HG03571 (cell line): ENCODE data around the gene RAD17.
A peak's percentile ranks its signal among the peaks of the same experiment; 100 is the strongest.
"Not testable (repeated sequence)": the region's sequence is repeated elsewhere in the genome, so short reads cannot be mapped to it uniquely, and the experiment has no call there.

Experiments
- ATAC-seq: cut with Tn5 transposase; IDR thresholded peaks from one replicate; pipeline ENCODE4 v1.9.1; 2021; ENCODE audit not compliant: unreplicated experiment

RAD17 gene, protein sequence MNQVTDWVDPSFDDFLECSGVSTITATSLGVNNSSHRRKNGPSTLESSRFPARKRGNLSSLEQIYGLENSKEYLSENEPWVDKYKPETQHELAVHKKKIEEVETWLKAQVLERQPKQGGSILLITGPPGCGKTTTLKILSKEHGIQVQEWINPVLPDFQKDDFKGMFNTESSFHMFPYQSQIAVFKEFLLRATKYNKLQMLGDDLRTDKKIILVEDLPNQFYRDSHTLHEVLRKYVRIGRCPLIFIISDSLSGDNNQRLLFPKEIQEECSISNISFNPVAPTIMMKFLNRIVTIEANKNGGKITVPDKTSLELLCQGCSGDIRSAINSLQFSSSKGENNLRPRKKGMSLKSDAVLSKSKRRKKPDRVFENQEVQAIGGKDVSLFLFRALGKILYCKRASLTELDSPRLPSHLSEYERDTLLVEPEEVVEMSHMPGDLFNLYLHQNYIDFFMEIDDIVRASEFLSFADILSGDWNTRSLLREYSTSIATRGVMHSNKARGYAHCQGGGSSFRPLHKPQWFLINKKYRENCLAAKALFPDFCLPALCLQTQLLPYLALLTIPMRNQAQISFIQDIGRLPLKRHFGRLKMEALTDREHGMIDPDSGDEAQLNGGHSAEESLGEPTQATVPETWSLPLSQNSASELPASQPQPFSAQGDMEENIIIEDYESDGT

DNA sequence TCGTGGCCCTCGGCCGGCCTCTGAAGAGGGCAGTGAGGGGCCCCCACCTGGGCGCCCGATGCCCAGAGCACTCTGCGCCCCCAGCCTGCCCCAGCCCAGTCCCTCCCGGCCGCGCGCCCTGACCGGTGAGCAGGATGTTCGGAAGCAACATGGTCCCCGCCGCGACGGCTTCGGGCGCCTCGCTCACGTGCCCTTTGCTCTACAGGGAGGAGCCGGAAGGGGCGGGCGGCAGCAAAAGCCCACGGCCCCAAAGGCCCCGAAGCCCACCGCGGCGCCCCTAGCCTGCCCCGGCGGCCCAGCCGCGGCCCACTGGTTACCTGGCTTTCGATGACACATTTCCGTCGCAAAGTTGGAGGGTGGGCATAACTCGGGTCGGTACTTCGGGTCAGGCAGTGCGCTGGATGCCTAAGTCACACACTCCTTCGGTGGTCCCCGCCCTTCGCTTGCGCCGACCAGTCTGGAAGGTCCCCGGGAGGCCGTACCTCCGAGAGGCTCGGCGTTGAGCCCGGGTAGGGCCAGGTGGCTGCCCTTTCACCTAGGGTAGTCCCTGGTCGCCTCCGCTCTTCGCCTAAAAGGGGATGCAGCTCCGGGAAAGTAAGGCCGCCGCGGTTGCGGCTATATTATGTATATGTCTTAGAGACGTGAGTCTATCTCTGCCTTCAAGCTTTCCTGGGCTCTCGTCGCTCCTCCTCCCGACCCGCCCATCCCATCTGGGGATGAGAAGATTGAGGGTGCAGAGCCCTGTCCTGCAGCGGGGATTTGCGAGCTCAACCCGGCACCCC lies at the start of gene RAD17, which contains the start of the genes AK6 and TAF9:
Gene RAD17, plus strand, starts transcription at position 479 of the 782 bp plus-strand sequence. CDS start 2,391 bp downstream, outside the sequence.
Gene AK6, minus strand, starts transcription at position 181 of the 782 bp plus-strand sequence. Its CDS starts 30 bp downstream, at position 151.
Gene TAF9, minus strand, starts transcription at position 181 of the 782 bp plus-strand sequence. CDS start 3,783 bp downstream, outside the sequence.
- ATAC-seq, result peak; percentile 86

DNA sequence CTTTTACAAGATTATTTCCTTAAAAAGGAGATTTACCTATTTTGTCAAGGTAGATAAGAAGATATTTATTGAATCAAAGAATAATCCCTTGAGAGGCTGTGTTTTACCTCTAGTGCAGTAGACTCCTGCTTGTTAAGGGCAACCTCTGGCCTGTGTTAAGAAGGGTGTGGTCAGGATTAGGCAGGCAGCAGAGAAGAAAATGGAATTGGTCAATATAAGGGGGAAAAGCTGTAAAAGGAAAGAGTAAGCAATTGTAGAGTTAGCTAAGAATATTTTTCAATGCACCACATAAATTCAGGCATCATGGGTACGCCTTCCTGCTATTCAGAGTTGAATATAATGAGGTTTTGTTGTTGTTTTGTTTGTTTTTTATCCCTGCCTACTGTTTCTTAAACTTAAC lies 43.3 kb upstream of the RAD17 start:
- ATAC-seq, result no peak

DNA sequence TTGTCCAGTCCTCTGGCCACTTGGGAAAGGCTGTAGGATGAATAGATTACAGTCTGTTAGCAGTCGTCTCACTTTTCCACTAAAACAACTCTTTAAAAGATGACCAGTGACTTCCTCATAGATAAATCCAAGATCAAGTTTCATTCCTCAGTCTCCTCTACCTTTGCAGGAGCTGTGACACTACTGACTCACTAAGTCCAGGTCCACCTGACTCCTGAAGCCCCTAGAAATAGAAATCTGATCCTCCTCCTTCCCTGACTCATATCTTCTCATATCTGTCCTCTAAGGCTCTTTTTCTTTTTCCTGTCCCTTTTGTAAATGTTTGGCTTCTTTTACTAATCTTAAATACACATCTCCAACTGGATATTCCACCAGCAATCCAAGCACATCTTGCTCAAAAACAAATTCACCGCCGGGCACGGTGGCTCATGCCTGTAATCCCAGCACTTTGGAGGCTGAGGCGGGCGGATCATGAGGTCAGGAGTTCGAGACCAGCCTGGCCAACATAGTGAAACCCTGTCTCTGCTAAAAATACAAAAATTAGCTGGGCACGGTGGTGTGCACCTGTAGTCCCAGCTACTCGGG lies 39.6 kb upstream of the RAD17 start:
- no peak for ATAC-seq

DNA sequence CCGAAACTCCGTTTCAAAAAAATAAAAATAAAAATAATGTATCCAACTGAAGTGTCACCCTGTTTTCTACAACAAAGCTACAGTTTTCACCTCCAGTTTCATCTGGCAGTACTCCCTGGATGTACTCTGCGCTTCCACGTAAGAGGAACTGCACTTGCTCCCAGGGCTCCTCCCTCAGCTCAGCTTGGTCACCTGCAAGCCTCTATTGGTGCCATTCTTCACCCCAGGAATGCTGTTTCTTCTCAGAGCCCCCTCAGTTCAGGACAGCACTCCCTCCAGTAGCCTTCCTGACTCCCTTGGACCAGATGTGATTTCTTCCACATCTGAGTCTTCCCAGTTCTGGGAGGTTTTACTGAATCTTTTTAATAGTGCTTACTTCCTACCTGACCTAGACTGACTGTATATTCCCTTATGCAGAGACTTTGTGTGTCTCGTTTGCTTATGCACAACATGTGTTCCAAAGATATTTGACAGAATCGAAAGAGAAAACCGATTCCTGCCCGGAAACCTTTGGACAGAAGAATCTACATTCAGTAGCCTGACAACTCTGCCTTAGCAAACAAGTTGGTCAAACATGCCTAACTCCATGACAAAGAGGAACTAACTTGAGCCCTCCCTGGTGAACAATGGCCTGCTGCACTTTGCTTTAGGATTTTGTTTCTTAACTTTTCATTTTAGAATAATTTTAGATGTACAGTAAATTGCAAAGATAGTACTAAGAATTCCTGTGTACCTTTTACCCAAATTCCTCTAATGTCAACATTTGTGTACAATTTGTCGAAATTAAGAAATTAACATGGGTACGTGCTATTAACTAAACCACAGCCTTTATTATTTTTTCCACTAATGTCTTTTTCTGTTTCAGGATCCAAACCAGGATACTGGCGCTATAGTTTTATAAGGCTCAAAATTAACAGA lies 37.8 kb upstream of the RAD17 start:
- no peak for ATAC-seq

DNA sequence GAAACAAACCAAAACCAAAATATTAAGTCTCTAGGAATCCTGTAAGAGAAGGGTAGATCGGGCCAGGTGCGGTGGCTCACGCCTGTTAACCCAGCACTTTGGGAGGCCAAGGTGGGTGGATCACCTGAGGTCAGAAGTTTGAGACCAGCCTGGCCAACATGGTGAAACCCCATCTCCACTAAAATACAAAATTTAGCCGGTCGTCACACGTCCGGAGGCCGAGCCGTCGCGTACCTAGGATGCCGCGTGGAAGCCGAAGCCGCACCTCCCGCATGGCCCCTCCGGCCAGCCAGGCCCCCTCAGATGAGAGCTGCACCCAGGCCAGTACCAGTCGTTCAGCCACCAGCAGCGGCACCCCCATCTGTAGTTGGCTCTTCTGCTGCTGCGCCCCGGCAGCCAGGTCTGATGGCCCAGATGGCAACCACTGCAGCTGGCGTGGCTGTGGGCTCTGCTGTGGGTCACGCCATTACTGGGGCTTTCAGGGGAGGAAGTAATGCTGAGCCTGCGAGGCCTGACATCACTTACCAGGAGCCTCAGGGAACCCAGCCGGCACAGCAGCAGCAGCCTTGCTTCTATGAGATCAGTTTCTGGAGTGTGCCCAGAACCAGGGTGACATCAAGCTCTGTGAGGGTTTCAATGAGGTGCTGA lies 35.8 kb upstream of the RAD17 start:
- not testable (repeated sequence) for ATAC-seq

DNA sequence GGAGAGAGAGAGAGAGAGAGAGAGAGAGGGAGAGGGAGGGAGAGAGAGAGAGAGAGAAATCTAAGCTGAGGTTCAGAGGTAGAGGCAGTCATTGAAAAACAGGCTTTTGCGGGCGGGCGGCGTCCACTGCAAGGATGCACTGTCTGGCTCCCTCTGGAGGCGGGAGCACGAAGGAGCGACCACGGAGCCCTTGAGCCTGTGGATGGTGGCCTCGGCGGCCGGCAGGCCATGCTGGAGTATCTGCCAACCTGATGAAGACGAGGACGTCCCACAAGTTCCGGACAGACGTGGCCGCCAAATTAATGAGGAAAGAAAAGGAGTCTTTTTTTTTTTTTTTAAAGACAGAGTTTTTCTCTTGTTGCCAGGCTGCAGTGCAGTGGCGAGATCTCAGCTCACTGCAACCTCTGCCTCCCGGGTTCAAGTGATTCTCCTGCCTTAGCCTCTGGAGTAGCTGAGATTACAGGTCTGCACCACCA lies 34.8 kb upstream of the RAD17 start:
- peak; percentile 41 for ATAC-seq

DNA sequence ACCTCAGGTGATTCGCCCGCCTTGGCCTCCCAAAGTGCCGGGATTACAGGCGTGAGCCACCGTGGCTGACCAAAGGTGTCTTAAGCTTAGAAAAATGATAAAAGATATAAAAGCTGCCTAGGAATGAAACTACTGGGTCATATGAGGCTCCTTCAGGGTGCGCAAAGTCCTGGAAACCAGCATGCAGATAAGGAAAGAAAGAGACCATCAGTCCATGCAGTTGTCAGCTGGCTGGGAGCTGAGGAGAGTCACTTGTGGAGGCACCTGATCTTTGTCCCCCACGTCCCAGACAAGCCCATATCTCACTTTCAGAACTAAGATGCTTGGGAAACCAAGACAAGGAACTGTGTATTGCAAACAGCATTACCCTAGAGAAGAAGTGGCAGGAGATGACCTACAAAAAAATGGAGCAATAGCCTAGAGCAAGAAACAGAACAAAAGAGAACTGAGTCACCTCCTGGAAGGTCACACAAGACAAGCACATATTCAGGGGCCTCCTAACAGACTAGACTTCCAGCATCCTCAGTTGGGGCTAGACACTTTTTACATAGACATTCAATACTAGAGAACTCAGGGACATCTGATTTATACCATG lies 34.2 kb upstream of the RAD17 start:
- ATAC-seq, result no peak

DNA sequence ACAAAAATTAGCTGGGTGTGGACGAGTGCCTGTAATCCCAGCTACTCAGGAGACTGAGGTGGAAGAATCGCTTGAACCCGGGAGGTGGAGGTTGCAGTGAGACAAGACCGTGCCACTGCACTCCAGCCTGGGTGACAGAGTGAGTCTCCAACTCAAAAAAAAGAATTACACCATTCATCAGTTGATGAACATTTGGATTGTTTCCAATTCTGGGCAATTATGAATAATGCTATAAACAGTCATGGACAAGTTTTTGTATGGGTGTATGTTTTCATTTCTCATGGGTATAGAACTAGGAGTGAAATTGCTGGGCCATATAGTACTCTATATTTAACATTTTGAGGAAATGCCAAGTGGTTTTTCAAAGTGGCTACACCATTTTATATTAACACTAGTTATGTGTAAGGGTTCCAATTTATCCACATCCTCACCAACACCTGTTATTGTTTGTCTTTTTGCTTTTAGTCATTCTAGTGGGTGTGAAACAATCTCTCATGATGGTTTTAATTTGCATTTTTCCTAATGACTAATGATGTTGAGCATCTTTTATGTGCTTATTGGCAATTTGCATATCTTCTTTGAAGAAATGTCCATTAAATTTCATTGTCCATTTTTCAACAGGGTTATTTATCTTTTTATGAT lies 28.0 kb upstream of the RAD17 start:
- ATAC-seq, result no peak

DNA sequence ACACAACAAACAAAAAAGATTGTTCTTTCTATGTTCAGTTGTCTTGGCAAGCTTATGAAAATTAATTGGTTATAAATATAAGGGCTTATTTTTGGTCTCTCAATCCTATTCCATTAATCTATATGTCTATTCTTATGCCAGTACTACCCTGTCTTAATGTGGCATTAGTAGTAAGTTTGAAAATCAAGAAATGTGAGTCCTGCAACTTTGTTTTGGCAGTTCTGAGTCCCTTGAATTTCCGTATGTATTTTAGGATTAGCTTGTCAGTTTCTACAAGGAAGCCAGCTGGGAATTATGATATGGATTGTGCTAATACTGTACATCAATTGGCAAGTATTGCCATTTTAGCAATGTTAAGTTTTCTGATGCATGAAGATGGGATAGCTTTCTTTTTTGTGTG lies 26.5 kb upstream of the RAD17 start:
- no peak for ATAC-seq

DNA sequence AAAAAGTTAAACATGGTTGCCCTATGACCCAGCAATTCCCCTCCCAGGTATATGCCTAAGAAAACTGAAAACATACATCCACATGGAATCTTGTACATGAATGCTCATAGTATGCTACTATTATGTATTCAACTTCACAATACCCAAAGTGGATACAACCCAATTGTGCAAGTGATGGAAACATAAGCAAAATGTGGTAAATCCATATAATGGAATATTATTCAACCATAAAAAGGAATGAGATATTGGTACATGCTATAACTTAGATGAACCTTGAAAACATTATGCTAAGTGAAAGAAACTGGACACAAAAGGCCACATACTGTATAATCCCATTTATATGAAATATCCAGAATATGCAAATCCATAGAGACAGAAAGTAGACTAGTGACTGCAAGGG lies 19.0 kb upstream of the RAD17 start:
- no peak for ATAC-seq

DNA sequence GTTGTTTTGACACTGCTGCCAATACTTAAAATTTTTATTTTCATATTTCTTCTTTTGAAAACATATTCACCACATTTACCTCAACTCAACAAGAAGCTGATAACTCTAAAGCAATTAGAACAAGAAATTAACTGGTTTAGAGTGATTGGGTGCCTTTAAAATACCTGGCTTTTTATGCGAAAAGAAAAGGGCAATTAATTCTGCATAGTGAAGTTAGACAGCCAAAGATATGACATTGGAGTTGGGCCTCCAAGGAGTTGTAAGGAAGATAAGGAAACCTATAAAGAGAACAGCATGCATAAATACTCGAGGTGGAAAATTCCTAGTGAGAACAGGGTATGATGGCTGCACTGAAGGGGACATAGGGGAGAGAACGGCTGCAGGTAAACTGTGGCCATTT lies 9.9 kb upstream of the RAD17 start:
- no peak for ATAC-seq

DNA sequence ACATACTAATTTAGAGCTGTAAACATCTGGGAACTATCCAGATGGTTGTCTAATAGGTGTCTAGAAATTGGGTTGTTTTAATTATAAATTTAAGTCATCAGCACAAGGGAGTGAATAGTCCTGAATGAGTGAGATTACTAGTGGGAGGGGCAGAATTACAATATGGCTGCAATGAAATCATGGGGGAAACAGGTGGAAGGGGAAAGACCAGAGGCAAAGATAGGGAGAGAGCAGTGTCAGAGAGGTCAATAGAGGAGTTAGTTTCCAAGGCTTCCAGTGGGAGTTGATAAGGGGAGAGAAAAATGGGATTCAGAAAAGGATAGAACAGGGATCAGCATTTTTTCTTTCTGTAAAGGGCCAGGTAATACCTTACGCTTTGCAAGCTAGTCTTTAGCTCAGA lies 9.2 kb upstream of the RAD17 start:
- no peak for ATAC-seq

DNA sequence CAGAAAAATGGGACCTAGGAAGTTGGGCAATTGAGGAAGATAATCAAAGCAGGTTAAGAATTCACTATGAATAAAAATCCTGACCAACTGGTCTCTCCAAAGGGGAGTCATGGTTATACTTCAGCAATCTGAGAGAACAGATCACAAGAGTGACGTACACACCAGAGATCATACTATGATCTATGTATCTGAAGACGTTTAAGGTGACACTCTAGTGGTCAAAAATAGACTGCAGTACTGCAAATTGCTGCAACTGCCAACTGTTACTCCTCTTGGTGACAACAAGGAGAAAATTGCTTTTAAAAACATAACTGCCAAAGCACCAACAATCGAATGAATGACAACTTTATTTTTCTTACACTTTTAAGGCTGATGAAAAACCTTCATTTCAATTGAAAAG lies 5.2 kb upstream of the RAD17 start:
- no peak for ATAC-seq

DNA sequence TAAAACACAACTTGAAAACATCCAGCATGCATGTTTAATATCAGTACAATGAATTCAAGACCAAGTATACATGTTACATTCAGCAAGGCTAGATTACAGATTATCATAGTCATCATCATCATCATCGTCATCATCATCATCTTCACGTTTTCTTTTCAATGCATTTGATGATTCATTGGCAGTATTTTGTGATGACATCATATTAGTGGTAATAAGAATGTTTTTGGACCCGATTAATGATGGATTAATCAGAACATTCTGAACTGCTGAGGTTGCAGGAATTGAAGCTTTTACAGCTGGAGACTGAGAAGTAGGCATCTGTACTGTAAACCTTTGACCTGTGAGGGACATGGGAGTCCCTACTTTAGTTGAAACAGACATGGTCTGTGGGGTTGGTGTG lies 4.8 kb upstream of the RAD17 start:
- ATAC-seq, result no peak

DNA sequence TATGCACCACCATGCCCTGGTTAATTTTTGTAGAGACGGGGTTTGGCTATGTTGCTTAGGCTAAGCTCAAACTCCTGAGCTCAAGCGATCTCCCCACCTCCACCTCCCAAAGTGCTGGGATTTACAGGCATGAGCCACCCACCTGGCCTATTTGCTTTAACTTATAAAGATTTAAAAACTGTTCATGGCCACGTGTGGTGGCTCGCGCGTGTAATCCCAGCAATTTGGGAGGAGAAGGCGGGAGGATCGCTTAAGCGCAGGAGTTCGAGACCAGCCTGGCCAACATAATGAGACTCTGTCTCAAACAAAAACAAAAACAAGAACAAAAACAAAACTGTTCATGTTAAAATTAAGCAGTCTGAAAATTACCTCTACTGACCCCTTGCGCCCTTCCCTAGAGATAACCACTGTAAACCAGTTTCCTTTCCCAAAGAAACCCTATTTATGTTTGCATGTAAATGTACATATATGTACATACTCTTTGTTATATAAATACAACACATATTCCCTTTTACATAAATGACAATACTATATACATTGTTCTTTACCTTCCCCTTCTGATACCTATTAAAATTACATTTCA lies 1.8 kb upstream of the RAD17 start:
- ATAC-seq, result no peak

DNA sequence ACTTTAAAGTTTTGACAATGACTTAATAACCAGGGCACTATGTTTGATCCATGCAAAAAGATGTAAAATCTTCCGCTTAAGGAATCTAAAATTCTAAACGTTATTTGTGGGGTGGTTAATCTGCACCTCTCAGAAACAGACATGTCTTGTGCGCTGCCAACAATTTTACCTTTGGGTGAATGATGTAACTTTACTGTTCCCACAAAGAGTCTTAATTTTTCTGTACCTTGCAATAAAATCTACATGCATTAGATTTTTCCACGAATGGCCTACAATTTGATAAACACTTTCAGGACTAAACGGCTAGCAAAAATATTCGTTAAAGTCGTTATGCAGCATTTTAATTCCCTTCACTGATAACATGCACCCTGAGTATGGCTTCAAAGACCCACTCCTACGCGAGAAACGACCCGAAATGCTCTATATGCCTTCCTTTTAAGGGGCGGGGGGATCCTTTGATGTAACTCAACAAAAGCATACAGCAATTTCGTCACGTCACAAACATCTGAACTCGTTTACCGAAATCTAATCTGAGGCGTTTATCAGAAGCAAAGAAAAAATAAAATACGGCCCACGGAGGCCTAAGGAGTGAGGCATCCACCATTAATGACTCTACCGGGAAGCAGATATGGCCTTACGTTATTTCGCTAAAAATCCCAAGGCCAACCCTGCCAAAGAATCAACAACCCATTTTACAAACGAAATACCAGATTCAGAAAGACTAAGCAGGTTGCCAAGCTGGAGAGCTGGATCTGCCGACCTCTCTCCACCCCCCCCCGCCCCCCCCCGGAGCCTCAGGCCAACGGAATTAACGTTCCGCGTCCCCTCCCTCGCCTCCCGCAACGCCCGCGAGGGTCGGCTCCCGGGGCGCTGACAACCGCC lies 919 bp upstream of the RAD17 start:
- ATAC-seq, result no peak

DNA sequence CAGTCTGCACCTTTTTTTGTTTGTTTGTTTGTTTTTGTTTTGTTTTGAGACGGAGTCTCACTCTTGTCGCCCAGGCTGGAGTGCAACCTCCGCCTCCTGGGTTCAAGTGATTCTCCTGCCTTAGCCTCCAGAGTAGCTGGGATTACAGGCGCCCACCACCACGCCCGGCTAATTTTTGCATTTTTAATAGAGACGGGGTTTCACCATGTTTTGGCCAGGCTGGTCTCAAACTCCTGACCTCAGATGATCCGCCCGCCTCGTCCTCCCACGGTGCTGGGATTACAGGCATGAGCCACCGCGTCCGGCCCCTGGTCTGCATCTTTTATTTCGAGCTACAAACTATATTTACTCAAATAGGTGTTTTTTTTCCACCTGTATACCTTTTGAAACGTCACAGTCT lies 717 bp downstream of the RAD17 start:
- ATAC-seq, result not testable (repeated sequence)
